KMS-11 (cell line): ENCODE results near the gene ZNF337.
"Not testable (repeated sequence)": the region's sequence is repeated elsewhere in the genome, so short reads cannot be mapped to it uniquely, and the experiment has no call there.

Source experiments
- H2AFZ ChIP-seq: fragments of 200-600 bp; sonication (generic); 2 replicates; pipeline ENCODE4 v1.6.1; 2016; ENCODE audit warnings: antibody characterized with exemption, mixed run types, low read depth
- H3K27ac ChIP-seq: fragments of 200-600 bp; sonication (generic); 2 replicates; pipeline ENCODE4 v1.6.1; 2016; ENCODE audit warnings: mild to moderate bottlenecking, mixed run types
- H3K27me3 ChIP-seq: fragments of 200-600 bp; sonication (generic); 2 replicates; pipeline ENCODE4 v1.6.1; 2017; ENCODE audit warnings: mild to moderate bottlenecking, low read depth, mixed run types, moderate library complexity; ENCODE audit not compliant: insufficient read depth
- H3K36me3 ChIP-seq: fragments of 200-600 bp; sonication (generic); 2 replicates; pipeline ENCODE4 v1.6.1; 2017; ENCODE audit warnings: mild to moderate bottlenecking, mixed run types; ENCODE audit not compliant: insufficient read depth
- H3K4me1 ChIP-seq: fragments of 200-600 bp; sonication (generic); 2 replicates; pipeline ENCODE4 v1.6.1; 2016; ENCODE audit warnings: mild to moderate bottlenecking, low read depth, mixed run types; ENCODE audit not compliant: poor library complexity, severe bottlenecking
- H3K4me2 ChIP-seq: fragments of 200-600 bp; sonication (generic); 2 replicates; pipeline ENCODE4 v1.7.0; 2016; ENCODE audit warnings: mild to moderate bottlenecking, mixed run types
- H3K4me3 ChIP-seq: fragments of 200-600 bp; sonication (generic); IDR thresholded peaks from 2 replicates; pipeline ENCODE4 v1.6.1; 2017; ENCODE audit warnings: low read depth, low read length, mixed read lengths; ENCODE audit not compliant: insufficient read depth
- H3K79me2 ChIP-seq: fragments of 200-600 bp; sonication (generic); 2 replicates; pipeline ENCODE4 v1.6.1; 2016; ENCODE audit warnings: low read depth, mixed run types; ENCODE audit not compliant: insufficient read depth
- H3K9ac ChIP-seq: fragments of 200-600 bp; sonication (generic); 2 replicates; pipeline ENCODE4 v1.6.1; 2016; ENCODE audit warnings: mild to moderate bottlenecking, mixed run types
- H4K20me1 ChIP-seq: fragments of 200-600 bp; sonication (generic); 2 replicates; pipeline ENCODE4 v1.6.1; 2016; ENCODE audit warnings: mild to moderate bottlenecking, mixed run types; ENCODE audit not compliant: insufficient read depth
- TF ChIP-seq, protein P1 (sequence below): fragments of 200-600 bp; sonication (generic); conservative IDR thresholded peaks from 2 replicates; pipeline ENCODE4 v1.6.1; 2017; ENCODE audit warnings: low read depth, mild to moderate bottlenecking, antibody characterized with exemption, low read length, moderate library complexity, mixed read lengths

The ZNF337 gene

DNA sequence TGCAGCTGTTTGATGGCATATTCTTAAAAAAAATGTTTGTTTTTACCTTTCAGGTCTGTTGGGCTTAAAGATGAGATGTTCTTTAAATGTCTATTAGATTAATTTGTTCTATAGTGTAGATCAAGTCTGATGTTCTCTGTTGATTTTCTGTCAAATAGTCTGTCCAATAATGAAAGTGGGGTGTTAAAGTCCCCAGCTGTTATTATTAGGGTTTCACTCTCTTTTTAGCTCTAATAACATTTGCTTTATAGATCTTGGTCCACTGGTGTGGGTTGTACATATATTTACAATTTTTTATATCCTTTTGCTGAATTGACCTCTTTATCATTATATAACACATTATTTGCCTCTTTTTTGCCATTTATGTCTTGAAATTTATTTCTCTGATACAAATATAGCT is 11.0 kb upstream of the ZNF337 start:
- no peaks in the 10 kb centered on the region for H3K4me1 ChIP-seq
- no peaks in the 10 kb centered on the region for H3K79me2 ChIP-seq
- TF ChIP-seq, protein P1, sequence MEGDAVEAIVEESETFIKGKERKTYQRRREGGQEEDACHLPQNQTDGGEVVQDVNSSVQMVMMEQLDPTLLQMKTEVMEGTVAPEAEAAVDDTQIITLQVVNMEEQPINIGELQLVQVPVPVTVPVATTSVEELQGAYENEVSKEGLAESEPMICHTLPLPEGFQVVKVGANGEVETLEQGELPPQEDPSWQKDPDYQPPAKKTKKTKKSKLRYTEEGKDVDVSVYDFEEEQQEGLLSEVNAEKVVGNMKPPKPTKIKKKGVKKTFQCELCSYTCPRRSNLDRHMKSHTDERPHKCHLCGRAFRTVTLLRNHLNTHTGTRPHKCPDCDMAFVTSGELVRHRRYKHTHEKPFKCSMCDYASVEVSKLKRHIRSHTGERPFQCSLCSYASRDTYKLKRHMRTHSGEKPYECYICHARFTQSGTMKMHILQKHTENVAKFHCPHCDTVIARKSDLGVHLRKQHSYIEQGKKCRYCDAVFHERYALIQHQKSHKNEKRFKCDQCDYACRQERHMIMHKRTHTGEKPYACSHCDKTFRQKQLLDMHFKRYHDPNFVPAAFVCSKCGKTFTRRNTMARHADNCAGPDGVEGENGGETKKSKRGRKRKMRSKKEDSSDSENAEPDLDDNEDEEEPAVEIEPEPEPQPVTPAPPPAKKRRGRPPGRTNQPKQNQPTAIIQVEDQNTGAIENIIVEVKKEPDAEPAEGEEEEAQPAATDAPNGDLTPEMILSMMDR, result no peak
- no peak overlapping the region for H2AFZ ChIP-seq
- H3K9ac ChIP-seq, result no peak overlapping the region
- no peaks in the 10 kb centered on the region for H3K27me3 ChIP-seq
- no peaks in the 10 kb centered on the region for H4K20me1 ChIP-seq
- no peak overlapping the region for H3K4me3 ChIP-seq
- H3K4me2 ChIP-seq, result no peak overlapping the region
- no peaks in the 10 kb centered on the region for H3K36me3 ChIP-seq
- no peak overlapping the region for H3K27ac ChIP-seq

DNA sequence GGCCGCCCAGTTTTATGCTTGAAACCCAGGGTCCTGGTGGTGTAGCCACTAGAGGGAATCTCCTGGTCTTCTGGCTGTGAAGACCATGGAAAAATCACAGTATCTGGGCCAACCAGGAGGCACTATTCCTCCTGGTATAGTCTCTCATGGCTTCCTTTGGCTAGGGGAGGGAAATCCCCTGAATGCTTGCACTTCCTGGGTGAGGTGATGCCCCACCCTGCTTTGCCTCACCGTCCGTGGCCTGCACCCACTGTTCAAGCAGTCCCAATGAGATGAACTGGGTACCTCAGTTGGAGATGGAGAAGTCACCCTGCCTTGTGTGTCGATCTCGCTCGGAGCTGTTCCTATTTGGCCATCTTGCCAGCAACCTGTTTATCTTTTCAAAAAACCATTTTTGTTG is 10.1 kb upstream of the ZNF337 start:
- Histone ChIP-seq H4K20me1 (no peaks in the 10 kb centered on the region), H3K79me2 (no peaks in the 10 kb centered on the region), H3K4me1 (no peaks in the 10 kb centered on the region), H3K4me3 (no peak overlapping the region), H2AFZ (no peak overlapping the region), H3K27me3 (no peaks in the 10 kb centered on the region), H3K4me2 (no peak overlapping the region), H3K9ac (no peak overlapping the region), H3K36me3 (no peaks in the 10 kb centered on the region), H3K27ac (no peak overlapping the region)
- TF ChIP-seq, protein P1, result no peak

DNA sequence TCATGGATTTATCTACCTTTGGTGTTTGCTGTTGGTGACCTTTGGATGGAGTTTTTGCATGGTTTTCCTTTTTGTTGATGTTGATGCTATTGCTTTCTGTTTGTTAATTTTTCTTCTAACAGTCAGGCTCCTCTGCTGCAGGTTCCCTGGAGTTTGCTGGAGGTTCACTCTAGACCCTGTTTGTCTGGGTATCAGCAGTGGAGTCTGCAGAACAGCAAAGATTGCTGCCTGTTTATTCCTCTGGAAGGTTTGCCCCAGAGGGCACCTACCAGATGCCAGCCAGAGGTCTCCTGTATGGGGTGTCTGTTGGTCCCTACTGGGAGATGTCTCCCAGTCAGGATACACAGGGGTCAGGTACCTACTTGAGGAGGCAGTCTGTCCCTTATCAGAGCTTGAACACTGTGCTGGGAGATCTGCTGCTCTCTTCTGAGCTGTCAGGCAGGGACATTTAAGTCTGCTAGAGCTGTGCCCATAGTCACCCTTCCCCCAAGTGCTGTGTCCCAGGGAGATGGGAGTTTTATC is 9.2 kb upstream of the ZNF337 start:
- Histone ChIP-seq H3K4me2 (no peak overlapping the region), H3K27me3 (no peaks in the 10 kb centered on the region), H3K9ac (no peak overlapping the region), H3K36me3 (no peaks in the 10 kb centered on the region), H3K4me3 (no peak overlapping the region), H3K4me1 (no peaks in the 10 kb centered on the region), H3K79me2 (no peaks in the 10 kb centered on the region), H4K20me1 (no peaks in the 10 kb centered on the region), H3K27ac (no peak overlapping the region), H2AFZ (no peak overlapping the region)
- TF ChIP-seq, protein P1, result no peak

DNA sequence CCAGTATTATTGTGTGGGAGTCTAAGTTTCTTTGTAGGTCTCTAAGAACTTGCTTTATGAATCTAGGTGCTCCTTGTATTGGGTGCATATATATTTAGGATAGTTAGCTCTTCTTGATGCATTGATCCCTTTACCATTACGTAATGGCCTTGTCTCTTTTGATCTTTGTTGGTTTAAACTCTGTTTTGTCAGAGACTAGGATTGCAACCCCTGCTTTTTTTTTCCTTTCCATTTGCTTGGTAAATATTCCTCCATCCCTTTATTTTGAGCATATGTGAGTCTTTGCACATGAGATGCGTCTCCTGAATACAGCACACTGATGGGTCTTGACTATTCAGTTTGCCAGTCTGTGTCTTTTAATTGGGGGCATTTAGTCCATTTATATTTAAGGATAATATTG is 7.7 kb upstream of the ZNF337 start:
- H3K79me2 ChIP-seq, H3K27me3 ChIP-seq, H3K27ac ChIP-seq, H3K4me2 ChIP-seq, H2AFZ ChIP-seq, H3K9ac ChIP-seq, H4K20me1 ChIP-seq, H3K4me3 ChIP-seq, H3K36me3 ChIP-seq, H3K4me1 ChIP-seq: not testable (repeated sequence)

DNA sequence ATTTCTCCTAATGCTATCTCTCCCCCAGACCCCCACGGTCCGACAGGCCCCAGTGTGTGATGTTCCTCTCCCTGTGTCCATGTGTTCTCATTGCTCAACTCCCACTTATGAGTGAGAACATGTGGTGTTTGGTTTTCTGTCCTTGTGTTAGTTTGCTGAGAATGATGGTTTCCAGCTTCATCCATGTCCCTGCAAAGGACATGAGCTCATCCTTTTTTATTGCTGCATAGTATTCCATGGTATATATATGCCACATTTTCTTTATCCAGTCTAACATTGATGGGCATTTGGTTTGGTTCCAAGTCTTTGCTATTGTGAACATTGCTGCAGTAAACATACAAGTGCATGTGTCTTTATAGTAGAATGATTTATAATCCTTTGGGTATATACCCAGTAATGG is 4.2 kb upstream of the ZNF337 start:
- not testable (repeated sequence) for H2AFZ ChIP-seq, H3K27ac ChIP-seq, H3K9ac ChIP-seq, H4K20me1 ChIP-seq, H3K4me3 ChIP-seq, H3K4me1 ChIP-seq, H3K36me3 ChIP-seq, H3K4me2 ChIP-seq, H3K79me2 ChIP-seq, H3K27me3 ChIP-seq
